Endothelial cell of umbilical vein (primary cell): ENCODE measurements around the gene MEP1B. TPM values are rescaled to one million over a fixed set of nuclear protein-coding genes. Genes with fewer than 3 reads are reported as not detected.

ENCODE experiments used
- BruUV-seq: library from RNA; stranded (reverse); fragments of 400-500 nt; replicated peaks from 2 replicates; lab custom pipeline; 2021; lab: Mats Ljungman, UMichigan
- CTCF ChIA-PET: fragments of 300-600, 350-600 bp; sonication (Branson Sonifier 250); formaldehyde crosslinking; loops from one replicate; lab custom pipeline; 2021; ENCODE audit warnings: antibody characterized with exemption, inconsistent platforms; lab: Charles Lee
- POLR2A ChIA-PET: fragments of 300-600, 350-600 bp; sonication (Branson Sonifier 250); formaldehyde crosslinking; loops from one replicate; lab custom pipeline; 2021; ENCODE audit warnings: antibody characterized with exemption, inconsistent platforms; lab: Charles Lee
- DNase-seq: peaks from one replicate; pipeline ENCODE4 v3.0.0-alpha.2; 2011; ENCODE audit warnings: low read depth, low spot score
- FAIRE-seq: peaks from 2 replicates; lab custom pipeline; 2011; peaks lifted over from hg19 to GRCh38; lab: Jason Lieb, UNC
- H2AFZ ChIP-seq: 2 replicates; pipeline ENCODE4 v1.6.0; 2012; ENCODE audit warnings: low read depth, low read length, control low read depth, inconsistent platforms
- H3K27ac ChIP-seq: 2 replicates; pipeline ENCODE4 v1.5.1; 2011; ENCODE audit warnings: low read depth, mild to moderate bottlenecking, control low read depth, low read length, moderate library complexity; ENCODE audit not compliant: insufficient read depth
- H3K27me3 ChIP-seq, 2 experiments: 2 replicates each; pipeline versions ENCODE4 v1.6.0 to v1.6.1; 2011; ENCODE audit warnings: low read length in 2 of 2, mixed read lengths in 1 of 2; ENCODE audit not compliant: control insufficient read depth in 2 of 2, insufficient read depth in 2 of 2
- H3K36me3 ChIP-seq, 2 experiments: 2 replicates in 1 of 2; 3 replicates in 1 of 2; pipeline ENCODE4 v1.5.1; 2011; ENCODE audit warnings: low read length in 2 of 2, mild to moderate bottlenecking in 1 of 2, moderate library complexity in 1 of 2; ENCODE audit not compliant: control insufficient read depth in 2 of 2, insufficient read depth in 2 of 2; ENCODE audit errors: extremely low read depth in 1 of 2
- H3K4me1 ChIP-seq: 3 replicates; pipeline ENCODE4 v1.5.1; 2011; ENCODE audit warnings: mild to moderate bottlenecking, low read length; ENCODE audit not compliant: control insufficient read depth, insufficient read depth; ENCODE audit errors: extremely low read depth
- H3K4me2 ChIP-seq: 2 replicates; pipeline ENCODE4 v1.6.1; 2011; ENCODE audit warnings: low read length, control low read depth, mixed read lengths; ENCODE audit not compliant: insufficient read depth
- H3K4me3 ChIP-seq, 3 experiments: fragments of 200-600 bp in 1 of 3; sonication (generic), shearing (Covaris generic) in 1 of 3; replicated peaks in 1 of 3; 2 replicates each; pipeline ENCODE4 v1.5.1; 2011 to 2016; ENCODE audit warnings: control low read depth in 3 of 3, low read length in 3 of 3, mild to moderate bottlenecking in 2 of 3, inconsistent platforms in 1 of 3, low read depth in 1 of 3, moderate library complexity in 1 of 3; ENCODE audit not compliant: insufficient read depth in 1 of 3
- H3K79me2 ChIP-seq: 2 replicates; pipeline ENCODE4 v1.6.0; 2012; ENCODE audit warnings: low read length, inconsistent platforms; ENCODE audit not compliant: control insufficient read depth, insufficient read depth
- H3K9ac ChIP-seq: replicated peaks from 2 replicates; pipeline ENCODE3; 2011; ENCODE audit warnings: low read length, control low read depth; ENCODE audit not compliant: insufficient read depth; ENCODE audit errors: extremely low read depth
- H3K9me1 ChIP-seq: replicated peaks from 3 replicates; pipeline ENCODE4 v1.6.0; 2011; ENCODE audit warnings: mild to moderate bottlenecking, low read length; ENCODE audit not compliant: control insufficient read depth, insufficient read depth; ENCODE audit errors: extremely low read depth
- H3K9me3 ChIP-seq: replicated peaks from 2 replicates; pipeline ENCODE4 v1.5.1; 2012; ENCODE audit warnings: low read length, inconsistent platforms; ENCODE audit not compliant: control insufficient read depth, insufficient read depth
- H4K20me1 ChIP-seq: replicated peaks from 2 replicates; pipeline ENCODE3; 2011; ENCODE audit warnings: mild to moderate bottlenecking, low read length; ENCODE audit not compliant: control insufficient read depth, insufficient read depth; ENCODE audit errors: extremely low read depth
- JUN ChIP-seq: IDR thresholded peaks from 2 replicates; pipeline ENCODE4 v1.6.1; 2011; ENCODE audit warnings: borderline replicate concordance, low read depth; ENCODE audit not compliant: insufficient read length, insufficient read depth
- MYC ChIP-seq: IDR thresholded peaks from one replicate; pipeline ENCODE4 v1.6.1; 2011; ENCODE audit warnings: mild to moderate bottlenecking, low read depth, low read length
- POLR2A ChIP-seq: IDR thresholded peaks from 2 replicates; pipeline ENCODE4 v1.6.1; 2012; ENCODE audit warnings: low read depth, mild to moderate bottlenecking, control low read depth, low read length
- dilution Hi-C: fragments of 300-500 bp; cut with MboI; formaldehyde crosslinking; loops from one replicate; pipeline ENCODE4 v1.15.0; 2019; ENCODE audit warnings: low sequenced_read_pairs; ENCODE audit not compliant: extremely low pct_ligation_motif_present
- intact Hi-C: fragments of 100-400 bp; cut with micrococcal nuclease; formaldehyde crosslinking; loops from one replicate; pipeline ENCODE4 v1.10.0; 2022
- polyA plus RNA-seq, 4 experiments: library from polyadenylated mRNA; depleted of rRNA in 3 of 4; stranded (reverse) in 3 of 4; unstranded in 1 of 4; fragments of >200 nt; gene quantifications; 2 replicates each; pipeline versions ENCODE4 v1.2.1 to v1.2.3, GENCODE V29; 2011 to 2012; ENCODE audit warnings: missing spikeins in 1 of 4
- total RNA-seq: library from RNA; stranded (reverse); gene quantifications from 2 replicates; pipeline ENCODE4 v1.2.3, GENCODE V29; 2021
- TF ChIP-seq, protein P1 (sequence below): IDR thresholded peaks from 2 replicates; pipeline ENCODE4 v1.6.1; 2011; ENCODE audit not compliant: insufficient read depth, insufficient read length
- TF ChIP-seq, protein P2 (sequence below), 2 donors: IDR thresholded peaks; 1 replicate in 1 of 2; 2 replicates in 1 of 2; pipeline ENCODE4 v1.5.1; 2011; ENCODE audit warnings: low read length in 2 of 2, mild to moderate bottlenecking in 2 of 2, moderate library complexity in 2 of 2, control low read depth in 1 of 2, inconsistent platforms in 1 of 2, low read depth in 1 of 2; ENCODE audit not compliant: insufficient read depth in 1 of 2; ENCODE audit errors: extremely low read depth in 1 of 2

The MEP1B gene
- total and polyA plus RNA-seq, 2 donors (not counting 3 experiments of a cell fraction or from before 2014, with no cell fraction given): not detected

DNA sequence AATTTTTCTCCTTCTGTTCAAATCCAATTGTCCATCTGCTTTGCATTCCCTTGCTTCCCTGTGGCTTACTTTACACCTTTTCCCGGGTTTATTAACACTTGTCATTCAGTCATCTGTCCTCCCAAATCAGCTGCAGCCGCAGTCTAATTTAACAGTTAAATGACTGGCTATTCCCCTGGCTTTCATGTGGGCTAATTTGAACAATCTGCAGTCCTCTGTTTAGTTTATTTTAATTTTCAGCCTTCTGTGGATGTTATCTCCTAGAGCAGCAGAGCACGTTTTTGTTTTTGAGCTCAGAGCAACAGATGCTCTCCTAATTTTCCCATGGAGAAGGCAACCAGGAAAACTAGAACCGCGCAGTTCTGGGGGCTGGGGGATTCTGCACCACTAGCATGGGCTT is 55.0 kb downstream of the MEP1B start:
- FAIRE-seq: no peak
- dilution Hi-C loops: no loop called here
- CTCF ChIA-PET: no interaction called here

More for the DNA sequence above, 55.0 kb downstream of the MEP1B start:
- H3K4me2 ChIP-seq: no peak overlapping the region
- no peaks in the 10 kb centered on the region for H3K36me3 ChIP-seq
- intact Hi-C loops: no loop called here
- H3K27me3 ChIP-seq: no peaks in the 10 kb centered on the region
- no peak overlapping the region for H2AFZ ChIP-seq
- no TSS peak for BruUV-seq
- no peaks in the 10 kb centered on the region for H3K9me1 ChIP-seq
- no peak overlapping the region for H3K4me3 ChIP-seq
- DNase-seq: no peak
- no peak overlapping the region for H3K27ac ChIP-seq
- POLR2A ChIA-PET: no interaction called here
- TF ChIP-seq MYC (no peak), POLR2A (no peak), JUN (no peak)
- TF ChIP-seq, protein P1, sequence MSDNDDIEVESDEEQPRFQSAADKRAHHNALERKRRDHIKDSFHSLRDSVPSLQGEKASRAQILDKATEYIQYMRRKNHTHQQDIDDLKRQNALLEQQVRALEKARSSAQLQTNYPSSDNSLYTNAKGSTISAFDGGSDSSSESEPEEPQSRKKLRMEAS: no peak
- TF ChIP-seq, protein P2, sequence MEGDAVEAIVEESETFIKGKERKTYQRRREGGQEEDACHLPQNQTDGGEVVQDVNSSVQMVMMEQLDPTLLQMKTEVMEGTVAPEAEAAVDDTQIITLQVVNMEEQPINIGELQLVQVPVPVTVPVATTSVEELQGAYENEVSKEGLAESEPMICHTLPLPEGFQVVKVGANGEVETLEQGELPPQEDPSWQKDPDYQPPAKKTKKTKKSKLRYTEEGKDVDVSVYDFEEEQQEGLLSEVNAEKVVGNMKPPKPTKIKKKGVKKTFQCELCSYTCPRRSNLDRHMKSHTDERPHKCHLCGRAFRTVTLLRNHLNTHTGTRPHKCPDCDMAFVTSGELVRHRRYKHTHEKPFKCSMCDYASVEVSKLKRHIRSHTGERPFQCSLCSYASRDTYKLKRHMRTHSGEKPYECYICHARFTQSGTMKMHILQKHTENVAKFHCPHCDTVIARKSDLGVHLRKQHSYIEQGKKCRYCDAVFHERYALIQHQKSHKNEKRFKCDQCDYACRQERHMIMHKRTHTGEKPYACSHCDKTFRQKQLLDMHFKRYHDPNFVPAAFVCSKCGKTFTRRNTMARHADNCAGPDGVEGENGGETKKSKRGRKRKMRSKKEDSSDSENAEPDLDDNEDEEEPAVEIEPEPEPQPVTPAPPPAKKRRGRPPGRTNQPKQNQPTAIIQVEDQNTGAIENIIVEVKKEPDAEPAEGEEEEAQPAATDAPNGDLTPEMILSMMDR (IDR thresholded peaks at IDR 0.05; ENCODE audit: extremely low read depth in 1 of 2, insufficient read depth in 1 of 2, low read depth in 1 of 2, low read length in 2 of 2): no peak
- H3K9ac ChIP-seq: no peak overlapping the region
- no peaks in the 10 kb centered on the region for H4K20me1 ChIP-seq
- no peaks in the 10 kb centered on the region for H3K4me1 ChIP-seq
- no peaks in the 10 kb centered on the region for H3K79me2 ChIP-seq
- H3K9me3 ChIP-seq: no peaks in the 10 kb centered on the region
